ENCODE results near the gene PHC3.

DNA sequence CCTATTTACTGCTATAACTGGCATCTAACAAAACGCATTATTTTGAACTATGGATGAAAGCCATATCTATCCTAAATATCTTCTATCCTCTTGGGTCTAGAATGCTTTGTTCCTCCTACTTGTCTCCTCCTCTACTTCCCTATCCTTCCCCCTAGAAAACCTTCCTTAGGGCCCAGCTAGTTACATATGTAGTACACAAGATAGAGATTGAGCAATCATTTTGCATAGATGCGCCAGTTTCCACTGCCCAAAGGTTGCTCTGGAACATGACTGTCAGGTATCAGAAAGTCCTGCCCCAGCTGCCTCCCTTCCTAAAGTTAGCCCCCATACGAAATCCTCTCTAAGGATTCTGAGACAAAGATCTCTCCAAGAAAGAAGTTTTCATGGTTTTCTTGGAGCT is 88.6 kb downstream of the PHC3 start:
- TF ChIP-seq POLR2A (IDR thresholded peaks at IDR 0.05; ENCODE audit: low read length): no peak
- TF ChIP-seq GATA1 (IDR thresholded peaks at IDR 0.05; ENCODE audit: low read depth, low read length): no peak

Measured in erythroblast (primary cell).